ENCODE results near the gene ECI2.
"Not testable (repeated sequence)": the region's sequence is repeated elsewhere in the genome, so short reads cannot be mapped to it uniquely, and the experiment has no call there.

ECI2 gene

GRCh38 chr6:4138186-4138585 is 2.8 kb upstream of the ECI2 start:
- DNase-seq: no peak

- DNase-seq: no peak
These were observed 1.0 kb upstream of the ECI2 start for GRCh38 chr6:4136354-4136831.

GRCh38 chr6:4135665-4136353 is 434 bp upstream of the ECI2 start:
- peak; percentile 99 for DNase-seq

- peak; percentile 48 for DNase-seq
These were observed 1.2 kb downstream of the ECI2 start for GRCh38 chr6:4133941-4134838.

GRCh38 chr6:4130357-4130987 is 4.9 kb downstream of the ECI2 start:
- DNase-seq: no peak

- DNase-seq: no peak
These were observed 5.9 kb downstream of the ECI2 start for GRCh38 chr6:4129446-4129845.

- DNase-seq: no peak
These were observed 6.6 kb downstream of the ECI2 start for GRCh38 chr6:4128748-4129147.

GRCh38 chr6:4128072-4128471 is 7.3 kb downstream of the ECI2 start:
- no peak for DNase-seq

- DNase-seq: no peak
These were observed 9.2 kb downstream of the ECI2 start for GRCh38 chr6:4125933-4126864.

GRCh38 chr6:4125500-4125899 is 9.9 kb downstream of the ECI2 start:
- DNase-seq: no peak

- DNase-seq: no peak
These were observed 11.0 kb downstream of the ECI2 start for GRCh38 chr6:4124351-4124750.

GRCh38 chr6:4115741-4116140 is 19.6 kb downstream of the ECI2 start:
- no peak for DNase-seq

- DNase-seq: no peak
These were observed 21.3 kb downstream of the ECI2 start for GRCh38 chr6:4114123-4114522.

GRCh38 chr6:4113649-4114048 is 21.7 kb downstream of the ECI2 start:
- no peak for DNase-seq

GRCh38 chr6:4112366-4112765 is 23.0 kb downstream of the ECI2 start:
- no peak for DNase-seq

- DNase-seq: not testable (repeated sequence)
These were observed 26.0 kb downstream of the ECI2 start for GRCh38 chr6:4109363-4109815.

- no peak for DNase-seq
These were observed 26.7 kb downstream of the ECI2 start for GRCh38 chr6:4108561-4109093.

- DNase-seq: no peak
These were observed 27.5 kb downstream of the ECI2 start for GRCh38 chr6:4107873-4108272.

- no peak for DNase-seq
These were observed 29.3 kb downstream of the ECI2 start for GRCh38 chr6:4105980-4106536.

GRCh38 chr6:4103929-4104328 is 31.4 kb downstream of the ECI2 start:
- no peak for DNase-seq

GRCh38 chr6:4102687-4103244 is 32.6 kb downstream of the ECI2 start:
- DNase-seq: no peak

Data from CD4-positive, alpha-beta T cell treated with Interleukin-17A for 4 hours (primary cell).